SU-DHL-6 (cell line): ENCODE results near the gene RSBN1L.

Experiments
- H2AFZ ChIP-seq: fragments of 200-600 bp; sonication (generic); 2 replicates; pipeline ENCODE4 v1.6.1; 2014; ENCODE audit warnings: low read depth, mild to moderate bottlenecking, moderate library complexity, mixed read lengths, antibody characterized with exemption, low read length; ENCODE audit not compliant: severe bottlenecking
- H3F3A ChIP-seq: fragments of 200-600 bp; shearing (Covaris generic); 2 replicates; pipeline ENCODE4 v1.6.0; 2016; ENCODE audit warnings: antibody characterized with exemption, mild to moderate bottlenecking; ENCODE audit not compliant: insufficient read depth
- H3K27ac ChIP-seq: fragments of 200-600 bp; sonication (generic); 2 replicates; pipeline ENCODE4 v1.5.1; 2016; ENCODE audit warnings: low read depth, mild to moderate bottlenecking, low read length, moderate library complexity, mixed read lengths
- H3K27me3 ChIP-seq: fragments of 200-600 bp; sonication (generic), shearing (Covaris generic); 2 replicates; pipeline ENCODE4 v1.6.0; 2014; ENCODE audit warnings: mild to moderate bottlenecking, low read length
- H3K36me3 ChIP-seq: fragments of 200-600 bp; sonication (generic); 2 replicates; pipeline ENCODE4 v1.6.1; 2014; ENCODE audit warnings: mild to moderate bottlenecking, low read length, mixed read lengths
- H3K4me2 ChIP-seq: fragments of 300-600, 200-600 bp; shearing (Covaris generic), sonication (generic); 2 replicates; pipeline ENCODE4 v1.6.0; 2014; ENCODE audit warnings: low read length, low read depth, mild to moderate bottlenecking; ENCODE audit not compliant: poor library complexity, severe bottlenecking
- H3K4me3 ChIP-seq: fragments of 200-600 bp; sonication (generic); 2 replicates; pipeline ENCODE4 v1.5.1; 2014; ENCODE audit warnings: antibody characterized with exemption, low read length, mild to moderate bottlenecking, mixed read lengths; ENCODE audit not compliant: insufficient read depth, poor library complexity, severe bottlenecking
- H3K79me2 ChIP-seq: fragments of 200-600 bp; sonication (generic); 2 replicates; pipeline ENCODE4 v1.6.1; 2014; ENCODE audit warnings: mild to moderate bottlenecking, low read length, moderate library complexity; ENCODE audit not compliant: insufficient read depth
- H3K9ac ChIP-seq: fragments of 200-600 bp; sonication (generic); 2 replicates; pipeline ENCODE4 v1.7.0; 2014; ENCODE audit warnings: mild to moderate bottlenecking, low read length
- H3K9me2 ChIP-seq: fragments of 200-600 bp; sonication (generic); replicated peaks from 2 replicates; pipeline ENCODE4 v1.6.1; 2014; ENCODE audit warnings: low read length; ENCODE audit not compliant: insufficient read depth
- H3K9me3 ChIP-seq: fragments of 200-600 bp; sonication (generic); 2 replicates; pipeline ENCODE4 v1.6.1; 2014; ENCODE audit warnings: low read length, mixed read lengths; ENCODE audit not compliant: insufficient read depth
- H4K20me1 ChIP-seq: fragments of 200-600 bp; sonication (generic); 2 replicates; pipeline ENCODE4 v1.6.1; 2014; ENCODE audit warnings: low read depth, mild to moderate bottlenecking, antibody characterized with exemption, low read length, moderate library complexity, mixed read lengths
- EZH2phosphoT487 ChIP-seq: fragments of 200-600 bp; sonication (generic), shearing (Covaris generic); conservative IDR thresholded peaks from 2 replicates; pipeline ENCODE4 v1.6.1; 2018; ENCODE audit warnings: mild to moderate bottlenecking, antibody characterized with exemption, low read length, moderate library complexity, mixed read lengths
- TF ChIP-seq, protein P1 (sequence below): fragments of 200-600 bp; sonication (generic); IDR thresholded peaks from one replicate; pipeline ENCODE4 v1.5.1; 2017; ENCODE audit warnings: antibody characterized with exemption, mild to moderate bottlenecking, low read length, moderate library complexity; ENCODE audit not compliant: insufficient read depth, poor library complexity, severe bottlenecking

Gene RSBN1L

DNA sequence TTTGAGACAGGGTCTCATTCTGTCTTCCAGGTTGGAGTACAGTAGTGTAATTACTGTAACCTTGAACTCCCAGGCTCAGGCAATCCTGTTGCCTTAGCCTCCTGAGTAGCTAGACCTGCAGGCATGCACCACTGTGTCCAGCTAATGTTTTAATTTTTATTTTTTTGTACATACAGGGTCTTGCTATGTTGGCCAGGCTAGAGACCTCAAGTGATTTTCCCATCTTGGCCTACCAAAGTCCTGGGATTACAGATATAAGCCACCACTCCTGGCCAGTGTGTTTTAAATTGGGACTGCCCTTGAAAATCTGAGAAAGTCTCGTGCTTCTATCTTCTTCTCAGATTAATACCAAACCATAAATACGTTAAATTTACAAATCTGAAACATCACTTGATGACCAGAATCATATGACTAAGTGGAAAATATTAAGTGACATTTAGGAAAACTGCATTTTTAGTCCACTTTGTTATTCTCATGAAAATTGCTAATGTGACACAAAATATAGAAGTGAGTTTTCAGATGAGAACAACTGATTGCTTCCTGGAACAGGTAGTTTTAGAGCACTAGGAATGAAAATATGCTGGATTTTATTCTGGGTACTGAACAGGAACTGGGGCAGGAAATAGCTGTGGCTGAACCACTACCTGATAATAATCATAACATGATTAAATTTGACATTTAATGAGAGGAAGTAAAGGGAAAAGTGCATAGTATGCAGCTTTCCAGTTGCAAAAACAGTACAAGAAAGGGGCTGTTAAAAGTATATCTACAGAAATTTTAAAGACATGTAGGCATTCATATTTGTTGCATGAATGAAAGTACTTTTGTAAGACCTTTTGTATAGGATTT lies 106.5 kb downstream of the RSBN1L start:
- Histone ChIP-seq H3K4me3 (peak overlapping the region; percentile 13), H2AFZ (no peak overlapping the region), H3F3A (peaks cover 37% of the 10 kb centered on the region), H3K9ac (peak overlapping the region; percentile 10), H3K4me2 (peak overlapping the region; percentile 92), H3K36me3 (peaks cover 30% of the 10 kb centered on the region), H3K27me3 (no peaks in the 10 kb centered on the region), H3K9me2 (no peaks in the 10 kb centered on the region), H3K9me3 (peaks cover 13% of the 10 kb centered on the region; the same call in 1 of the 2 replicates), H3K27ac (peak overlapping the region; percentile 84), H4K20me1 (peaks cover 36% of the 10 kb centered on the region), H3K79me2 (peaks cover 97% of the 10 kb centered on the region)
- TF ChIP-seq, protein P1, sequence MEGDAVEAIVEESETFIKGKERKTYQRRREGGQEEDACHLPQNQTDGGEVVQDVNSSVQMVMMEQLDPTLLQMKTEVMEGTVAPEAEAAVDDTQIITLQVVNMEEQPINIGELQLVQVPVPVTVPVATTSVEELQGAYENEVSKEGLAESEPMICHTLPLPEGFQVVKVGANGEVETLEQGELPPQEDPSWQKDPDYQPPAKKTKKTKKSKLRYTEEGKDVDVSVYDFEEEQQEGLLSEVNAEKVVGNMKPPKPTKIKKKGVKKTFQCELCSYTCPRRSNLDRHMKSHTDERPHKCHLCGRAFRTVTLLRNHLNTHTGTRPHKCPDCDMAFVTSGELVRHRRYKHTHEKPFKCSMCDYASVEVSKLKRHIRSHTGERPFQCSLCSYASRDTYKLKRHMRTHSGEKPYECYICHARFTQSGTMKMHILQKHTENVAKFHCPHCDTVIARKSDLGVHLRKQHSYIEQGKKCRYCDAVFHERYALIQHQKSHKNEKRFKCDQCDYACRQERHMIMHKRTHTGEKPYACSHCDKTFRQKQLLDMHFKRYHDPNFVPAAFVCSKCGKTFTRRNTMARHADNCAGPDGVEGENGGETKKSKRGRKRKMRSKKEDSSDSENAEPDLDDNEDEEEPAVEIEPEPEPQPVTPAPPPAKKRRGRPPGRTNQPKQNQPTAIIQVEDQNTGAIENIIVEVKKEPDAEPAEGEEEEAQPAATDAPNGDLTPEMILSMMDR = no peak
- TF ChIP-seq EZH2phosphoT487 = no peak

DNA sequence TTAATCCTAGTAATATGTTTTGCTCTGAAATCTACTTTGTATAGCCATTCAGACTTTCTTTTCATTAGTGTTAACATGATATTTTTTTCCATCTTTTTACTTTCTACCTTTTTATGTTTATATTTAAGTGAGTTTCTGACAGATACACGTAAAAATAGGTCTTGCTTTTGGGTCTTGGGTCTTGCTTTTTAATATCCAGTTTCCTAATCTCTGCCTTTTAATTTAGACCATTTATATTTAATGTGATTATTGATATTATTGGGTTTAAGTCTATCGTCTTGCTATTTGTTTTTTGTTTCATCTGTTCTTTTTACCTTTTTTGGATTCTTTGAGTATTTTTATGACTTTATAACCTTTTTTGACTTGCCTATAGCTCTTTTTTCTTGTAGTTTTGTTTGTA lies 110.2 kb downstream of the RSBN1L start:
- TF ChIP-seq, protein P1 = no peak
- TF ChIP-seq EZH2phosphoT487 = no peak
- Histone ChIP-seq H3K79me2 (peaks cover 100% of the 10 kb centered on the region), H3K9me3 (peaks cover 13% of the 10 kb centered on the region; the same call in 1 of the 2 replicates), H3K9me2 (no peaks in the 10 kb centered on the region), H3K27me3 (no peaks in the 10 kb centered on the region), H2AFZ (no peak overlapping the region), H4K20me1 (peaks cover 52% of the 10 kb centered on the region), H3F3A (peaks cover 23% of the 10 kb centered on the region), H3K36me3 (peaks cover 28% of the 10 kb centered on the region), H3K27ac (no peak overlapping the region), H3K9ac (no peak overlapping the region), H3K4me2 (peak overlapping the region; percentile 10), H3K4me3 (no peak overlapping the region)

DNA sequence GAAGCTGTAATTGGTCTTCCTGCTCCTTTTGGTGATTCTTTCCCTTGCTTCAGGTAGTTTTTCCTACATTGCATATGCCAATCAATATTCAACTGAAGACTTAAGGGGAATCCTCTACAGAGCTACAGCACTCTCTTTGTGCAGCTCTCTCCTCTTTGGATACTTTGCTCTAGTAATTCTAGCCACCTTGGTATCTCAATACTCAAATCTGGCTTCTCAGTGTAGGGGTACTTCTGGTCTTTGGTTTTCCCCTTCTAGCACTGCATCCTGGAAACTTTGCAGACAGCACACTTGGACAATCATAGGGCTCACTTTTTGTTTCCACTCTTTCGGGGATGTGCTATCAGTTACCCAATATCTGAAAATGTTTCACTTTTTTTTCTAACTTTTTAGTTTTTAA lies 112.3 kb downstream of the RSBN1L start:
- Histone ChIP-seq H3K9me3 (peaks cover 13% of the 10 kb centered on the region; the same call in 1 of the 2 replicates), H3K27ac (no peak overlapping the region), H3F3A (peaks cover 10% of the 10 kb centered on the region; the same call in 1 of the 2 replicates), H3K36me3 (peaks cover 28% of the 10 kb centered on the region), H4K20me1 (peaks cover 48% of the 10 kb centered on the region), H3K27me3 (no peaks in the 10 kb centered on the region), H3K79me2 (peaks cover 100% of the 10 kb centered on the region), H3K9ac (no peak overlapping the region), H3K4me3 (no peak overlapping the region), H3K9me2 (no peaks in the 10 kb centered on the region), H2AFZ (no peak overlapping the region), H3K4me2 (peak overlapping the region; percentile 3)
- no peak for TF ChIP-seq EZH2phosphoT487
- TF ChIP-seq, protein P1 = no peak
